HCT116 (cell line): ENCODE data around the gene GDPD1. TPM values are rescaled to one million over a fixed set of nuclear protein-coding genes. Genes with fewer than 3 reads are reported as not detected.

Experiments used
- total RNA-seq: library from RNA; stranded (reverse); gene quantifications from one replicate; pipeline ENCODE4 v1.2.1, GENCODE V29; 2021; ENCODE audit not compliant: unreplicated experiment

Gene GDPD1
- total RNA-seq, 1 experiment from 2014 or later: 13.7 TPM

Other genes with a start within 250 kb of the GDPD1 start
- 55.7 TPM for gene TRIM37, start 113.6 kb upstream of the GDPD1 start, total RNA-seq
- 72.8 TPM for gene SKA2, start 65.3 kb upstream of the GDPD1 start, total RNA-seq
- 86.7 TPM for gene PRR11, start 64.8 kb upstream of the GDPD1 start, total RNA-seq
- gene SMG8, start 10.5 kb upstream of the GDPD1 start, total RNA-seq: 21.5 TPM
- gene YPEL2, start 111.1 kb downstream of the GDPD1 start, total RNA-seq: 4.7 TPM